ENCODE results near the gene ELMO1. TPM values are rescaled to one million over a fixed set of nuclear protein-coding genes. Genes with fewer than 3 reads are reported as not detected.

ELMO1 gene
- polyA plus RNA-seq, 1 donor (not counting 4 experiments of a cell fraction or from before 2014, with no cell fraction given) = not detected

- DNase-seq (ENCODE audit: low read depth, low spot score) (no peak), FAIRE-seq (no peak)
- no peak overlapping the region for H3K27ac ChIP-seq (ENCODE audit: control insufficient read depth, insufficient read depth, low read length)
- H2AFZ ChIP-seq (ENCODE audit: control insufficient read depth, low read length) = no peak overlapping the region
- no peak for TF ChIP-seq EZH2 (IDR thresholded peaks at IDR 0.05; ENCODE audit: low read length)
- TF ChIP-seq CTCF (optimal IDR thresholded peaks at IDR 0.05 in 1 of 3, IDR thresholded peaks at IDR 0.05 in 1 of 3, conservative IDR thresholded peaks at IDR 0.05 in 1 of 3; ENCODE audit: extremely low read depth in 1 of 3, insufficient read depth in 2 of 3, low read length in 3 of 3) = no peak
- no peaks in the 10 kb centered on the region for H3K9me3 ChIP-seq (ENCODE audit: control insufficient read depth, low read depth, low read length)
- H3K4me1 ChIP-seq (ENCODE audit: control insufficient read depth, extremely low read depth, insufficient read depth, low read length) = no peaks in the 10 kb centered on the region
- no peak overlapping the region for H3K4me2 ChIP-seq (ENCODE audit: control insufficient read depth, extremely low read depth, insufficient read depth, low read depth, low read length)
- no peaks in the 10 kb centered on the region for H3K9me1 ChIP-seq (ENCODE audit: control insufficient read depth, extremely low read depth, insufficient read depth, low read length)
- H3K36me3 ChIP-seq (ENCODE audit: control insufficient read depth in 2 of 2, extremely low read depth in 1 of 2, insufficient read depth in 2 of 2, low read length in 2 of 2) = no peaks in the 10 kb centered on the region
- no peaks in the 10 kb centered on the region for H3K27me3 ChIP-seq (ENCODE audit: control insufficient read depth, extremely low read depth, insufficient read depth, low read length)
- no peaks in the 10 kb centered on the region for H4K20me1 ChIP-seq (ENCODE audit: control insufficient read depth, extremely low read depth, insufficient read depth, low read length)
- H3K4me3 ChIP-seq (ENCODE audit: control insufficient read depth in 2 of 3, extremely low read depth in 1 of 3, insufficient read depth in 2 of 3, low read depth in 1 of 3, low read length in 3 of 3) = no peak overlapping the region
- dilution Hi-C loops (cut with MboI; ENCODE audit: extremely low pct_ligation_motif_present, low sequenced_read_pairs) = no loop called here
- H3K79me2 ChIP-seq (ENCODE audit: control insufficient read depth, insufficient read depth, low read length) = no peaks in the 10 kb centered on the region
- H3K9ac ChIP-seq (ENCODE audit: control insufficient read depth, extremely low read depth, insufficient read depth, low read length) = no peak overlapping the region
Measured at GRCh38 chr7:37410305-37411229, 38.1 kb downstream of the ELMO1 start.

GRCh38 chr7:37409461-37409860 lies 39.2 kb downstream of the ELMO1 start:
- Histone ChIP-seq H3K4me2 (ENCODE audit: control insufficient read depth, extremely low read depth, insufficient read depth, low read depth, low read length) (no peak overlapping the region), H4K20me1 (ENCODE audit: control insufficient read depth, extremely low read depth, insufficient read depth, low read length) (no peaks in the 10 kb centered on the region), H2AFZ (ENCODE audit: control insufficient read depth, low read length) (no peak overlapping the region), H3K9me1 (ENCODE audit: control insufficient read depth, extremely low read depth, insufficient read depth, low read length) (no peaks in the 10 kb centered on the region), H3K9me3 (ENCODE audit: control insufficient read depth, low read depth, low read length) (no peaks in the 10 kb centered on the region), H3K4me1 (ENCODE audit: control insufficient read depth, extremely low read depth, insufficient read depth, low read length) (no peaks in the 10 kb centered on the region), H3K27ac (ENCODE audit: control insufficient read depth, insufficient read depth, low read length) (no peak overlapping the region), H3K27me3 (ENCODE audit: control insufficient read depth, extremely low read depth, insufficient read depth, low read length) (no peaks in the 10 kb centered on the region), H3K4me3 (ENCODE audit: control insufficient read depth in 2 of 3, extremely low read depth in 1 of 3, insufficient read depth in 2 of 3, low read depth in 1 of 3, low read length in 3 of 3) (no peak overlapping the region), H3K9ac (ENCODE audit: control insufficient read depth, extremely low read depth, insufficient read depth, low read length) (no peak overlapping the region), H3K79me2 (ENCODE audit: control insufficient read depth, insufficient read depth, low read length) (no peaks in the 10 kb centered on the region), H3K36me3 (ENCODE audit: control insufficient read depth in 2 of 2, extremely low read depth in 1 of 2, insufficient read depth in 2 of 2, low read length in 2 of 2) (no peaks in the 10 kb centered on the region)
- FAIRE-seq (no peak), DNase-seq (ENCODE audit: low read depth, low spot score) (no peak)
- dilution Hi-C loops (cut with MboI; ENCODE audit: extremely low pct_ligation_motif_present, low sequenced_read_pairs) = no loop called here
- TF ChIP-seq EZH2 (IDR thresholded peaks at IDR 0.05; ENCODE audit: low read length) = no peak
- no peak for TF ChIP-seq CTCF (optimal IDR thresholded peaks at IDR 0.05 in 1 of 3, IDR thresholded peaks at IDR 0.05 in 1 of 3, conservative IDR thresholded peaks at IDR 0.05 in 1 of 3; ENCODE audit: extremely low read depth in 1 of 3, insufficient read depth in 2 of 3, low read length in 3 of 3)

Measured in keratinocyte (primary cell).